Stimulated activated CD4-positive, alpha-beta T cell treated with anti-CD3 and anti-CD28 coated beads, Interleukin-4, amount 100 ng/mL, for 1 hour (primary cell): ENCODE data around the gene NEDD4L.

ENCODE experiments used
- DNase-seq: peaks from one replicate; pipeline ENCODE4 v3.0.0-alpha.2; 2020

Gene NEDD4L

DNA sequence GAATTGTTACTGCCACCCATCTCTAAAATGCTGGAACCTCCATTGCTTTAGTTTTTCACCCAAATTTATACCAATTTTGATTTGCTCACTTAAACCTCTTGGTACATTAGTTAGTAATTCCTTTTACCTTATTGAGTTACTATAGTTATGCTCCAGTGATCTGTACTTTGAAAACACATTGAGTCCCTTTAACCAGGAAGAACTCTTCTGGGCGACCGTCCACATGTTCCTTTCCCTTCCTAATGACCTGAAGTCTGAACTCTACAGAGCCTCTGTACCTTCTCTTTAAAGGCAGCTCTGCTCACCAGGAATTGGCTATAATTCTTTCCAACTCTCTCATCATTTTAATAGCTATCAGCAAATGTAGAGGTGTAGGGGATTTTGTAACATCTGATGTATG lies 290.0 kb downstream of the NEDD4L start:
- no peak for DNase-seq

DNA sequence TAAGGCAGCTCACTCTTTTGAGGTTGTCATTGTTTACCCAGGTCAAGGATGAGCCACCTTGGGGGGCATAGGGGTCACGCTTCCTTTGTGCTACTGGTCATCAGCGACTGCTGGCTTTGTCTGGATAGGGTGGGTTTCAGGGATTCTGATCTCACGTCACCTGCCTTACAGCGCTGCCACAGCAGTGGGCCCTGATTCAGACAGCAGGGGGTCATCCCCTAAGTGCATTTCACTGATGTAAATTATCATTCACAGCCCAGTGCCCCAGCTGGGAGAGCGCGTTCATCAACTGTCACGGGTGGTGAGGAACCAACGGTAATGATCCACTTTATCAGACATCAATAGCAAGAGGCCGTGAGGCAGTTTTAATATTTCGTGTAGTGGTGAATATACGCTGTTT lies 291.2 kb downstream of the NEDD4L start:
- DNase-seq = no peak

- DNase-seq = no peak
These were observed 291.8 kb downstream of the NEDD4L start for GRCh38 chr18:58335821-58336220.

GRCh38 chr18:58336605-58337004 lies 292.6 kb downstream of the NEDD4L start:
- DNase-seq = no peak

DNA sequence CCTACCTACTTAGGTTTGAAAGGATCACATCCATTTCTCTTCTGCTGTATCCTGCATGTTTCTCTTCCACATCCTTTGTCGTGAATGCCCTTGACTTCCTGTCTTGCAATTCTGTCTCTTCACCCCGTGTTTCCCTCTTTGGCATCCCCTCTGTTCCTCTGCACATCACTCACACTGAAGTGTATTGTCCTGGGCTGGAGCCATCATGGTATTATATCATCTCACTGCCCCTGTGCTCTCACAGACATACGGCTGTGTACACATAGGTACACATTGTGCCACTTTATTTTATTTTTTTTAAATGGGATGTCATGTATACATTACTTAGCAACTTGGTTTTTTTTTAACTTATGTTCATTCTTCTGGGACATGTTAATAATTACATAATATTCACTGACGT lies 293.3 kb downstream of the NEDD4L start:
- DNase-seq = no peak

DNA sequence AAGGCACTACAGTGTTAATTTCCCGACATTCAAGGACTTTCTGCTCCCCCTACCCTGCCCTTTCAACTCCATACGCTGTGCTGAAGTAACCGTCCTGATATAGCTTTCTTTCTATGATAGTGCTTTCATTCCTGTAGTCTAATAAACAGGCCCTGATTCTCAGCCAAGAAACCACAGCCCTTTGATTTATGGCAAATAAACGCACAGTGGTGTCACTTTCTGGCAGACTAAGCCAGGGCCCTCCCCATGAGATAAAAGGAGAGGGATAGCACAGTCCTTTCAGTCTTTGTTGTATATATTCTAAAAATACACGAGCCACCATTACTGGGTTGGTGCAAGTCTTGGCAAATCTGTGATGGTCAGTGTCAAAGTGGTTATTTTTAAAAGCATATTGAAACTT lies 293.7 kb downstream of the NEDD4L start:
- DNase-seq = no peak

DNA sequence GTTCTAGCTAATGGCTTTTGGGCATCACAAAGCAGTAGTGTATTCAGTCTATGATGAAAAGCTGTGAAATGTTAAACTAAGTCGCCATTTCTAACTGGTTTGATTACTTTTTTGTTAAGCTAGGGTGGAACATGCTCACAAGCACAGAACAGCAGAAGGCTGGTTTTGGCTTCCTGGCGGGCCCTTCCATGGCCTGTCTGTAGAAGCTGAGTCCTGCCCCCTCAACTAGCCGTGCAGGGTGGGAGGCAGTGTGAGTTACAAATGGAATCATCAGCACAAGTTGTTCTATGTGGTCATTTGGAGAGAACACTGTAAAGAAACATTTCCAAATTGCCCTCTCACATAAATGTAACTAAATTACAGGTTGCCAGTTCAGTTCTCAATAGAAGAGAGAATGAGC lies 294.1 kb downstream of the NEDD4L start:
- DNase-seq = no peak

GRCh38 chr18:58338961-58339592 lies 295.1 kb downstream of the NEDD4L start:
- no peak for DNase-seq

DNA sequence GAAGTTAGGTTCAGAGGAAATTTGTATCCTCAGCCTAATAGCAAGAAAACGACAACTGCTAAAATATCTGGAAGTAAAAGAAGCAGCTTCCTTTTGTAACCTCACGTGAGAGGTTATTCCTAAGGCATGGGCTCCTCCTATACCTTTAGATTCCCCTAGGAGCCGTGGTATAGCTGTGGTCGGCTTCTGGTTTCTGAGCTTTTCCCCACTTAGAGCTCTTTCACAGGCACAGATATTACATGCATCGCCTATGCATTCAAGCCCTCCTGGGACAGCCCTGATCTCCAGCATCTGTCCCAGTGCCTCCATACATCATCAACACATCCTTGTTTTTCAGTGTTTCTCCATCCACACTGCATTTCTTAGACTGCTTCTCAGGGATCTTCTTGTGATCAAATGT lies 295.9 kb downstream of the NEDD4L start:
- no peak for DNase-seq

DNA sequence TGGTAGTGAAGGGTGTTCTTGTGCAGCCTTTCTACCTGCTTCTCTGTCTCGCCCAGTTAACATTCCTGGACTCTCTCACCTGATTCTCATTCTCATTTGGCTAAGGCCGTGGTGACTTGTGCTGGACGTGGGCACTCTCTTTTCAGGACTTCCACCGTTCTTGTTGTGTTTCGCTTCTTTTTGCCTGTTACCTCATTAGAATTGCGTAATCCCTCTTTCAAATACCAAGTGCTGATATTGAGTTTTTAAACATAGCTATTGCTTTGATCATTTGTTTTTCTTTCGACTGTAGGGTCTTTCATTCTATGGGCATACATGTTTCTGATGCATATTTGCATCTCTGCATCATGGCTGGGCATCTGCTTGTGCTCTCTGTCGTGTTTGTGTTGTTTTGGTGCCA lies 297.9 kb downstream of the NEDD4L start:
- DNase-seq = no peak

GRCh38 chr18:58344080-58344670 lies 300.1 kb downstream of the NEDD4L start:
- no peak for DNase-seq

DNA sequence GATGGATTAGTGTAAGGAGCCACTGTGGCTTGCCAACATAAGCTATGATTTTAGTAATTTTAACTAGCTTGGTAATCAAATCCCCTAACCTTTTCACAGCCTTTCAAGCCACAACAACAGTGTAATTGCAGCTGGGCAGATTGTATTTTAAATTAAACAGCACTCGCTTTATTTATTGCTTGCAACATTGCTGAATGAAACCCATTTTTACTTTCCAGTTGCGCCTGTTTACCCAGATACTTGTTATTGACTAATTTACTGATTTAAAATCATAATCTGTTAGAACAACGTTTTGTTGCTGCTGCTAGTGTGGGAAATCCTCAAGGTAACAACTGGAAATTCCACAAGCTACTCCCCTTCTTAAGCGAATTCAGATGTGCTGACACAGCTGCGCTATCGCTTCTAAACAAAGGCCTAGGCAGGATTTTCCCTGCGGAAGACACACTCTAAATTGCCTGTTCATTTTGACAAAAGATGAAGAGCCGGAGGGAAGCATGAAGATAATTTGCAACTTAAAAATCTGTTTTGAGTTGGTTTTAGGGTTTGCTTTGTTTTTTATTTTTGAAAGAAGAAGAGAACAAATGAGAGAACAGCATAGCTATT lies 300.9 kb downstream of the NEDD4L start:
- no peak for DNase-seq

DNA sequence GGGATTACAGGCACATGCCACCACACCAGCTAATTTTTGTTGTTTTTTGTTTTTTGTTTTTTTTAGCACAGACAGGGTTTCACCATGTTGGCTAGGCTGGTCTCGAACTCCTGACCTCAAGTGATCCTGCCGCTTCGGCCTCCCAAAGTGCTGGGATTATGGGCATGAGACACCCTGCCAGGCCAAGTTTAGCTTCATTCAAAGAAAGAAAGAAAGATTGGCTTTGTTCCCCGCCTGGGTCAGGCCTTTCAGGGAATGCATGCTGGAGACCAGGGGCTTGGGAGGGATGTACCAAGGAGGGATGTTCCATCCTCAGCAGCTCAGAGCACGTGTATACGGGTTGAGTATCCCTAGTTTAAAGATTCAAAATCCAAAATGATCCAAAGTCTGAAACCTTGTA lies 301.8 kb downstream of the NEDD4L start:
- DNase-seq = no peak

GRCh38 chr18:58347135-58347534 lies 303.1 kb downstream of the NEDD4L start:
- no peak for DNase-seq

GRCh38 chr18:58348517-58348916 lies 304.5 kb downstream of the NEDD4L start:
- DNase-seq = no peak

DNA sequence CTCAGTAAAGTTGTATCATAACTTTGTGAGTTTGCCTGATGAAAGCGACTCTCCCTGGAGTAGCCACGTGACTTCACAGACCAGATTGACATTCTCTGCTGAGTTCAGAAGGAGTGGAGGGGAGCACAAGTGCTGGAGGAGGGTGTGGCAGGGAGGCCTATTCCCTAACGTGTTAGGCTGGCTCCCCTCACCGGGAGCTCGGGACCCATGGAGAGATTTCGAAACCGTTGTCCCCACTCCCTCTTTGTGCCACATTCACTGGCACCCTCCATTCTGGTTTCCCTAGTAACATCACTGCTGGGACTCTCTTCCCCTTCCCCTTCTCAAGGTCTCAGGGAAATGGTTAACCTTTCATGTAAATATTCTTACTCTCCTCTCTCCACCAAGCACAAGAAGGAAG lies 304.9 kb downstream of the NEDD4L start:
- DNase-seq = no peak

- no peak for DNase-seq
These were observed 305.6 kb downstream of the NEDD4L start for GRCh38 chr18:58349650-58350049.

- no peak for DNase-seq
These were observed 306.5 kb downstream of the NEDD4L start for GRCh38 chr18:58350526-58350925.

DNA sequence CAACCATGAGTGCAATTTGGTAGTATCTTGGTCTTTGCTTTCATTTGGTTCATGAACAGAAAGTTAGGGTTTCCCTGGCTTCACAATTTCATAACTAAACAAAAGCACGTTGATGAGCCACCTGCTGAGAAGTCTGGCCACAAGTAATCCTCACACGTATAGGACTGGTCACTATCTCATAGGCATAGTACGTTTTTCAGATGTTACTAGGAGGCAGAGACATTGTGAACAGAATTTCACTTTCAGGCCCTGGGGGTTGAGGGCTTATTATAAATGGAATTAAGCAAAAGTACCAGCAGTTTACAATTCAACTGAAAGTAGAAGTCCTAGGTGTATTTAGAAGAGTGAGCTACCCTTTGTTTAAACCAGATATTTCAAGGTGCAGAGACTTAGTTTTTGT lies 307.8 kb downstream of the NEDD4L start:
- no peak for DNase-seq

DNA sequence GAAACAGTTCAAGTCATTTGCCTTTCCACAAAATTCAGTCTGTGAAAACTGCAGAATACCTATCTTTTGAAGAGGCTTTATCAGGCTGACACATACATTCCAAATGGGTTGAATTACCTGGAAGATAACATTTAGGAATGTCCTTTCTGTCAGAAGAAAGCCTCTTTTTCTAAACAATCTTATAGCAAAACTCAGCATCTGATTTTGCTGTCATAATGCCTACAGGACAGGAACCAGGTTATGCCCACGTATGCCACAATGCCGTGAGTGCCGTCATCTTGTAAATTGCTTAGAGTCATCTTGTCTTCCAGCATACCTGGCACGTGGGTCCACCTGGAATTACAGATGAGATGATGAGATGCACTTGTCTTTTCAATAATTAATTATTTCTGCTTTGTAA lies 309.6 kb downstream of the NEDD4L start:
- DNase-seq = no peak

- DNase-seq = no peak
These were observed 310.0 kb downstream of the NEDD4L start for GRCh38 chr18:58354051-58354450.

DNA sequence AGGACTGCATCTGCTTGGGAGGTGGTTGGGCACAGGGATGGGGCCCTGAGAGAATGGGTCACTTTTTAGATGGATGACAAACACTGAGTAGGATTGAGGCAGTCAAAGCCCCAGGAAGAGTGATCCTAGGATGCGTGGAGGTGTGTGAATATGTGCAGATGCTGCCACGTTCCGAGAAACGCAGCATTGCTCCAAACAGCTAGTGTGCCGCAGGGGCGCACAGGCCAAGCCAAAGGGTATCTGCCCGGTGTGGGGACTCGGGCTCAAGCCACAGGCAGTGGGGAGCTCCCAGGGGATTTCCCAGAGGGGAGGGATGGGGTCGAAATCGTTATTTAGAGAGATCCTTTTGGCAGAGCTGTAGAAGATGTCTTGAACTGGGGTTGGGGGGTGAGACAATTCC lies 310.8 kb downstream of the NEDD4L start:
- no peak for DNase-seq

- no peak for DNase-seq
These were observed 311.2 kb downstream of the NEDD4L start for GRCh38 chr18:58355243-58355642.

DNA sequence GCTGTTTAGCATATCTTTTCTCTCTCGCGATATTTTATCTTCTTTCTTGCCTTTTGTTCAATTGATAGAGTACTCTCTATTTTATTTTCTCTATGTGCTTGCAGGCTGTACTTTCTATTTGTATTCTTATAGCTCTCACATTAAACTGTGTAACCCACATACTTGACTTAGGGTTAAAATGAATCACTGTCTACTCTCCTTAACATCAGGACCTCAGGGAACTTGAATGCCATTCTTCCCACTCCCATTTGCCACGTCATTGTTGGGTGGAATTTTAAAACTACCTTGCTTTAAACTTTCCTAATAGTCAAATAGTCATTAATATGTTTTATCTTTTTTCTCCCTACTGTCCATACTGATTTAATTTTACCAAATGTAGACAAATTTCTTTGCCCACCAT lies 315.2 kb downstream of the NEDD4L start:
- DNase-seq = no peak

DNA sequence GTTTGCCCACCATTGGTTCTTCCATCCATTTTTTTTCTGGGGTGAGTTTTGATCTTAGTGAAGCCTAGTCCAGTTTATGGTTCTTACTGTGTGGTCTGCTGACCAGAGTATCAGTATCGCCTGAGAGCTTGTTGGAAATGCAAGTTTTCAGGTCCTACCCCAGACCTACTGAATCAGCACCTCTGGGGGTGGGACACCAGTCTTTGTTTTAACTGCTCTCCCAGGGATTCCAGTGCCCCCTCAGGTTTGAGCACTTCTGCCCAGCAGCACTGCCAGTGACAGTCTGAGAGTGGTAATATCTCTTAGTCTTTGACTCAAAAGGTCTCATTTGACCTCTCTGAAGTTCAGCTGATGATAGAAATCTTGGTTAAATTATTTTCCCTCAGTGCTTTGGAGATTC lies 315.6 kb downstream of the NEDD4L start:
- no peak for DNase-seq
